NCI-H748 (cell line): ENCODE measurements around the gene RXRA.

Experiments used
- DNase-seq: peaks from one replicate; lab custom pipeline; 2025; ENCODE audit not compliant: unreplicated experiment; lab: John Stamatoyannopoulos, UW

The RXRA gene

DNA sequence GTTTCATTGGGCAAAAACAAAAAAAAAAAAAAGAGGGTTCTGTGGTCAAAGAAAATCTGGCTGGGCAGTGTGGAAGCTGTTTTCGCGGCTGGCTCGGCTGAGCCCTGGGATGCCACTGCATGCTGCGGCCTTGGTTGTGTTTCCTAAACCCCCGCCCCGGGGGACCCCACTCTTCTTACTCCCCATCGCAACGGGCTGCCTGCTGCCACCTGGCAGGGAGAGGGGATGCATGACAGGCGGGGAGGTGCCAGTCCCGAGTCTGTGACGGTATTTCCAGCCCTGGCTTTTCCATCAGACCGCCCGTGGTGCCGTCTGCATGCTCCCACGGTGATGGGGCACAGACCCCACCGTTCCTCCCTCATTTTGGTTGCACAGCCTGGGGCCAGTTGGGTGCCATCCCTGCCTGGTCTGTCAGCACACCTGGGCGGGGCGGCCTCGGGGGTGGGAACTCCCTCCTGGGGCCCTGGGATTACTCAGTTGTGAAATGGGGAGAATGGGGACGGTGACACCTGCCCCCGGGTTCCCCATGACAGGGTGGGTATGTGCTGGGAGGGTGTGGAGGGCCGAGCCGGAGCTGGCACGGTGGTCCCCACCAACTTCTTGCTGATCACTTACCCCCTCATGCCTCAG lies 101.0 kb downstream of the RXRA start:
- DNase-seq: no peak

- no peak for DNase-seq
Observed at GRCh38 chr9:134428559-134428958, 102.3 kb downstream of the RXRA start.

- no peak for DNase-seq
Observed at GRCh38 chr9:134429007-134429406, 102.8 kb downstream of the RXRA start.

DNA sequence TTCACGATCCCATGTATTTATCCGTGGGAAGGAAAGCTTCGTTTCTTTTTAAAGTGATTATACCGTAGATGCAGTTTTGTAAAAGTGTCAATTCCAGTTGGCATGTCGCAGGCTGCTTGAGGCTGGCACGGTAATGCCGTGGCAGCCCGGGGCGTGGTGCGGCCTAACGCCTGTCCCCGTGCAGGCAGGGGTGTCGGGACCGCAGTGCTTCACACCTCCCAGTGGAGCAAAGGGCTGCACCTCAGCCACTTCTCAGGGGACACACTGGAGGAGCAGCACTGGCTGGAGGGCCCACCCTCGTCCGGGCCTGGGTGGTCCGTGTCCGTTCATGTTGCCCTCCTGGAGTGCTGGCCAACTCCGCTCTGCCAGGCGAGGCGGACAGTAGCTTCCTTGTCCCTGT lies 103.2 kb downstream of the RXRA start:
- DNase-seq: no peak

GRCh38 chr9:134431095-134431494 lies 104.8 kb downstream of the RXRA start:
- no peak for DNase-seq

GRCh38 chr9:134431626-134432025 lies 105.4 kb downstream of the RXRA start:
- no peak for DNase-seq

DNA sequence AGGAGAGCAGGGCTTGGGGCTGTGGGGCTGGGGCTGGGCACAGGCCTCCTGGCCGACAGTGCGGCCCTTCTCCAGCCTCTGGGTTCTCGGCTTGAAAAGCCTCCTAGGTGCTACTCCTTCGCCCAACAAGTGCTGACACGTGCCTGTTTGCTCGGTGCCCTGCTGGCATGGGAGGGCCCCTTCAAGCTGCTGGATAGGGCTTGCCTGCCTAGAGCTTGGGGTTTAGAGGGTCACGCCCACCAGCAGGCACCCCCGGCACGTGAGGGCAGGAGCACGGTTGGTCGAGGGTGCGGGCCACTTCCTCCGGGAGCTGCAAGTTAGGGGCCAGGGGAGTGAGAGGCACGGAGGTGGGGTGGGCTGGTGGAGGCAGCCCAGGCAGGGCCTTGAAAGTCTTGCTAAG lies 106.2 kb downstream of the RXRA start:
- DNase-seq: no peak

DNA sequence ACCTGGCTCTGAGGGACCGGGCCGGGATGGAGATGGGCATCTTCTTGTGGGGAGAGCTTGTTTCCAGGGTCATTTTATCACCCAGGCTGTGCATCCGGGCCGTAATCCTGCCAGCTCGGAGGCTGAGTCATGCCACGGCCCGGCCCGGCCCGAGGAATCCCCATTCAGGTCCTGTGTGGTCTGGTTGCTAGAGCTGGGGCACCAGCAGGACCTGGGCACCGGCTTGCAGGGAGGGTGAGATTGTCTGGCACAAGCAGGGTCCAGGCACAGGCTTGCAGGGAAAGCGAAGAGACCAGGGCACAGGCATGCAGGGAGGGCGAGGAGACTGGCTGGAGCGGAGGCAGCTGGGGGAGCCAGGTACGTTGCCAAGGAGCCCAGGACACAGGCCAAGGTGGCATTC lies 106.8 kb downstream of the RXRA start:
- no peak for DNase-seq

DNA sequence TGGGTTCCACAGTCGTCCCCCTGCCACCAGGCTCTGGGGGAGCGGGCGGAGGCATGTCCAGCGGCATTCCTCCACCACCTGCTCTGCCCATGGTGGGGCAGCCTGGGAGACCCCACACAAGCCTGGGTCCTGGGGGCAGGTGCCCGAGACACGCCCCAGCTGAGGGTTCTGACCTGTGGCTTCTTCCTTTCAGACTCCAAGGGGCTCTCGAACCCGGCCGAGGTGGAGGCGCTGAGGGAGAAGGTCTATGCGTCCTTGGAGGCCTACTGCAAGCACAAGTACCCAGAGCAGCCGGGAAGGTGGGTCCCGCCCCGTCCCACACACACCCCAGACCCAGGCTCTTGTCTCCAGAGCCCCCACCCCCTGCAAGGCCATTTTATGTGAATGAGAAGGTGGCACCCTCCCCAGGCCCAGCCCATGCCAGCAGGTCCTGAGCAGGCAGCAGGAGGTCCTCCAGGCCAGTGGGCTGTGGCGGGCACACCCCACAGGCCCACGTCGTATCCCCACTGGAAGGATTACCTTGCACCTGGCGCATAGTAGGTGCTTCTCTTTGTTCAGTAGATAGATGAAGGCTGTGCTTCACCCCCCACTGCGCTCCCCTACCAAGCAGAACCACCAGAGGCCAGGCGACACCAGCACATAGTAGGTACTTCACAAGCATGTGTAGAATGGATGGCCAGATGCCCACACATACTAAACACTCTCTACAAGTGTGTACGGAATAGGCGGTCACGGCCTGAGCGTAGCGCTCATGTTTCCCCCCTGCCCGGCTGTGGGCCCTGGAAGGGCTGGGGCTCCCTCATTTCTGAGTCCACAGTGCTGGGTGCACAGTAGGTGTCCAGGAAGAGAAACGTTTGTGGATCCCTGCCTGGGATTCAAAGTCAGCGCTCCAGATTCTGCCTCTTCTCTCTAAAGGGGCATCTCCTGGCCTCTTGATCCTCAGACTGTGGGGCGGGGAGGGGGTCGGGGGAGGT lies 107.9 kb downstream of the RXRA start:
- no peak for DNase-seq

DNA sequence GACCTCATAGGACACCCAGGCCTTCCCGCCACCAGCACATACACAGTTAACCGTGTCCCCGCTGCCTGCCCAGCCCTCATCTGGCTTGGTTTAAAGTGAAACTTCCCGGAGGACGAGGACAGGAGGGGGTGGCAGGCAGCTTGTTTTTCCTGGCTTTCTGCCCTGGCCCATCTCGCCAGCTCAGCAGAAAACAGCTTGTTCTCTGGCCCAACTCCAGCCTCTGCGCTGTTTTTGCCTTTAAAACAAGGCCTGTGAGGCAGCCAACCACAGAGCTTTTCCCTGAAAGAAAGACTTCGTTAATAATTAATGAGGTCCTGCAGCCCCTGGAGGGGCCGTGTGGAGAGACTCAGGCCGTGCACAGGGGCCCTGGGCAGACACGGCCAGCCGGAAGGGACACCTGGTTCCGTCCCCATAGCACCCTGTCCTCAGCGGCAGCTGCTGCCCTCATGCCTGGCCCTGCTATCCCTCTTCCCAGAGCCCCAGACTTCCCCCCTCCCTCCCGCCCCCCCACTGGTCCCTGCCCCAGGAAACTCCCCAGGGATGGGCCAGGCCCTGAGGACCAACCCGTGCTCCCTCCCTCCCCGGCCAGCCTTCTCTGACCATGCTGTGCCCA lies 108.7 kb downstream of the RXRA start:
- peak; percentile 75 for DNase-seq

DNA sequence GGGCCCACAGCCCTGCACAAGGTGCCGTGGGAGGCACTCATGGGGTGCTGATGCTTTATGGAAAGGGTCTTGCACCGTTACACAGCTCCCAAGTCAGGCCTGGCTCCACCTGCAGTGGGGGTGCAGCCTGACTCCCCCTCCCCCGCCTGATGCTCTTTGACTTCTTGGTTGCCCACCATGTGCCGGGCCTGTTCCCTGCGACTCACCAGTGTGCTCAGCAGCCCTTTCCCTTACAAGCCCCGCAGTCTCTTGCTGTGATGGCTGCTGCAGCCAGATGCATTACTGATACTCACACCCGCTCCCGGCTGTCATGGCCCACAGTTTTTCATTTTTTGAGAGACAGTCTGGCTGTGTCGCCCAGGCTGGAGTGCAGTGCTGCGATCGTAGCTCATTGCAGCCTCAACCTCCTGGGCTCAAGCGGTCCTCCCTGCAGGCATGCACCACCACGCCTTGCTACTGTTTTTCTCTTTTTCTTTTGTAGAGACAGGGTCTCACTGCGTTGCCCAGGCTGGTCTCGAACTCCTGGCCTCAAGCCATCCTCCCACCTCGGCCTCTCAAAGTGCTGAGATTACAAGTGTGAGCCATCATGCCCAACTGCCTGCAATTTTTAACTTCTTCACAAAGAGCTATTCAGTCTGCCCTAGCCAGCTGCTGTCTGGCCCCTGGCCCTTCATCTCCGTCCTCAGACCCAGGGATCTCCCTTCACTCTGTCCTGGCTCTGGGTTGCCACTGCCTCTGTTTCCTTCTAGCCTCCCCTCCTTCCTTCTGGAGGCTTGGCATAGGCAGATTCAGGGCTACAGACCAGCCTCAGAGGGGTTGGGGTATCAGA lies 109.5 kb downstream of the RXRA start:
- DNase-seq: no peak

DNA sequence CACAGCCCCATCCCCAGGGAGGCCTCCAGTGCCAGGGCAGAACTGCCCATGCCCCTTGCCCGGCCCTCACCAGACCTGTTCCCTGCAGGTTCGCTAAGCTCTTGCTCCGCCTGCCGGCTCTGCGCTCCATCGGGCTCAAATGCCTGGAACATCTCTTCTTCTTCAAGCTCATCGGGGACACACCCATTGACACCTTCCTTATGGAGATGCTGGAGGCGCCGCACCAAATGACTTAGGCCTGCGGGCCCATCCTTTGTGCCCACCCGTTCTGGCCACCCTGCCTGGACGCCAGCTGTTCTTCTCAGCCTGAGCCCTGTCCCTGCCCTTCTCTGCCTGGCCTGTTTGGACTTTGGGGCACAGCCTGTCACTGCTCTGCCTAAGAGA lies 110.1 kb downstream of the RXRA start:
- peak; percentile 12 for DNase-seq

- no peak for DNase-seq
Observed at GRCh38 chr9:134436911-134437310, 110.7 kb downstream of the RXRA start.

DNA sequence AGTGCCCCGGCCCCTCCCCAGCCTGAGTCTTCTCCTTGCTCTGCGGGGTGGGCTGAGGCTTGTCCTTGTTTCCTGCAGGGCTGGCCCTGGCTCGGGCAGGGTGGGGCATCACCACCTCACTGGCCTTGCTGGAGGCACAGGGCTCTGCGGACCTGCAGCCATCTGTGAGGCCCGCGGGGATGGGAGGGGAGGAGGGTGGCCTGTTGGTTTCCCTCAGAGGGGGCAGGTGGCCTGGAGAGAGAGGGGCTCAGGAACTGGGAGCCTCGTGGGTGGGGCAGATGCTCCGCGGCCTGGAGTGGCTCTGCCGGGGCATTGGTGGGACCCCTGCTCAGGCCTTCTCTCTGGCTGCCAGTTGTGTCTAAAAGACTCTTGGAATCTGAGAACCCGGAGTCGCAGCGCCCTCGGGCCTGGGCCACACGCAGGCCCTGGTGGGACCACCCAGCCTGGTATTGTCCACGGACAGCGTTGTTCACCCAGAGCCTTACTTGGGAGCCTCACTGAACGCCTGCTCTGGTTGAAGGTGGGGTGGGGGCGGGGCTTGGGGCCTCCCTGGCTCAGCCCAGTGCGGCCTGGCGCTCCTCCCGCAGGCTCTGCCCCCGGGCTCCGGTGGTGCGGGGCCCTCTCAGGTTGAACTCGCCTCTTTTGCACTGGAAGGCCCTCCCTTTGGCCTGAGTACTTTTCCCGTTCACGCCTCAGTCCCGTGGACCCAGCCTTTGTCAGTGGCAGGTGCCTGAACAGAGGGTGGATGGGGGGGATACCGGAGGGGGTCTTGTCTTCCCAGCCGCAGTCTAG lies 111.3 kb downstream of the RXRA start:
- no peak for DNase-seq

DNA sequence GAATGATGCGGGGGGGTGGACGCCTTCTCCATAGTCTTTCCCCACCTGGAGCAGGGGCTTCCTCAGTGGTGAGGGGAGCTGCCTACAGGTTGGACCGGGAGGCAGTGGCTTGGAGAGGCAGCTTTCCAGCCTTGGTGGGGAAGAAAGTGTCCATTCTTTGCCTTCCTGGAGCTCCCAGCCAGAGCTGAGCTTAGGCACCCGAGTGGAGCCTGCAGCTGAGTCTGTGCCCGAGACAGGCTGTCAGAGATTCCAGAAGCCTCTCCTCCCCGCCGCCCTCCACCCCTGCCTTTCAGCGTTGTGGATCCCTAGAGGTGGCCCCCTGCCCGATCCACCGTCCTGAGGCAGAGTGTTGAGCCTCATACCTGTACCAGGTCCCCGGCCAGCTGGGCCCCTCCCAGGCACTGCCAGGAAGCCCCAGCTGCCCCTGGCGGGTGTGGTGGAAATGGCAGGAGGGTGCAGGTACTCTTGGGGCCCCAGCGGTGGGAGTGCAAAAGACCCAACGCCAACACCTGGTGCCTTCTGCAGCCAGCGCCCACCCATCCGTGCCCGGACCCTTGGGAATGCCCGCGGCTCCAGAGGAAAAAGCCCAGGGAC lies 112.0 kb downstream of the RXRA start:
- DNase-seq: no peak

DNA sequence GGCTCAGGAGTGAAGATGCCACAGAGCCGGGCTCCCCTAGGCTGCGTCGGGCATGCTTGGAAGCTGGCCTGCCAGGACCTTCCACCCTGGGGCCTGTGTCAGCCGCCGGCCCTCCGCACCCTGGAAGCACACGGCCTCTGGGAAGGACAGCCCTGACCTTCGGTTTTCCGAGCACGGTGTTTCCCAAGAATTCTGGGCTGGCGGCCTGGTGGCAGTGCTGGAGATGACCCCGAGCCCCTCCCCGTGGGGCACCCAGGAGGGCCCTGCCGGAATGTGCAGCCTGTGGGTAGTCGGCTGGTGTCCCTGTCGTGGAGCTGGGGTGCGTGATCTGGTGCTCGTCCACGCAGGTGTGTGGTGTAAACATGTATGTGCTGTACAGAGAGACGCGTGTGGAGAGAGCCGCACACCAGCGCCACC lies 113.1 kb downstream of the RXRA start:
- DNase-seq: no peak

DNA sequence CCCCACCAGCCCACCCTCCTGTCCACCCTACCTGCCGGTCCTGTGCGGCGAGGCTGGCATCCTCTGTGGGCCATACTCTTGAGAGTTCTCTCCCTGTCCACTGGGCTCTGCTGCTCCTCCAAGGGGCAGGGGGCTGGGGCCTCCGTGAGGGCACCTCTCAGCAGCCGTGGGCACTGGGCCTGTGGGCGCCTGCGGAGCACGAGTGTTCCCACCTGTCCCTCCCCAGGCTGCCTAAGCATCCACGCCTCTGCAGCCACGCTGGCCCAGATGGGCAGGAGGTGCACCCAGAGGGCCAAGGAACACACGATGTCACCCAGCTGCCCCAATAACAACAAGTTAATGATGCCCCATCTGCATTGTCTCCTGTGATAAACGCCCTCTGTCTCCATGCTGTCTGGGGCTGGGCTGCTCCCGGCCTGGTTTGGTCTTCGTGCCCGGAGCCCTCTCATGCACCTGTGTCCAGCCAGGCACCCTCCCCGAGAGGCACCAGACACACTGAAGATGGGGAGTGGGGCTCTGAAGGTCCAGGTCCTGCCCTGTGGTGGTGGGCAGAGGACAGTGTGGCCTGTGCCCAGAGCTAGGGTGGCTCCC lies 114.5 kb downstream of the RXRA start:
- DNase-seq: no peak

DNA sequence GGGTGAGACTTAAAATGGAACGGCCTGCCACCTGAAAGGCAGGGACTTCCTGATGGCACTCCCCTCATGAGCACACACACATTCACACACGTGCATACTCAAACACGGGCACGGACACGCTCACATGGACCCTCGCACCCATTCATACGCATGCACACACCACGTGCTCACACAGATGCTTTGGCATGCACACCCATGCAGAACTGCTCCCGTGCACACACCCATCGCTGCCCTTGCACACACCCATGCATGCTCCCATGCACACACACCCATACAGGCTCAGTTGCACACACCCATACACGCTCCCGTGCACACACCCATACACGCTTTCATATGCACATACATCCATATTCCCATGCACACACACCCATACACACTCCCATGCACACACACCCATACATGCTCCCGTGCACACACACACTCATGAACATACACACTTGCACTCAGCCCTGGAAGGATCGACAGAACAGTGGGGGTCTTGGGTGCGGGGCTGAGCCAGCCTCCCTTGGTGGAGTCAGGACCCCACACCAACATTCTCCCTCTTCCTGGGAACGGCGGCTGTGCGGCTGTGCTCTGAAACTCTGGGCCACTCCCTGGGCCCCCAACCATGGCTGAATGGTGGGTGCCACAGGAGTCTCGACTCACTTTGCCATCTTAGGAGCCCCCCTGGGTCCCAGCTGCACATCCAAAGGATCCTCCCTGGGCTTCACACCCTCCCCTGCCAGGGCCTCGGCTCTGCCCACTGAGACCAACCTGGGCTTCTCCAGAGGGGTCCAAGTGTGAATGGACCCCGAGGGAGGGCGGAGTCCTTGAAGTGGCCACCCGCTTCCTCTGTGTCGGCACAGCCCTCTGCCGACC lies 115.2 kb downstream of the RXRA start:
- no peak for DNase-seq

- DNase-seq: no peak
Observed at GRCh38 chr9:134442085-134442474, 115.8 kb downstream of the RXRA start.
